ENCODE data around the gene ZMYND19. TPM values are rescaled to one million over a fixed set of nuclear protein-coding genes. Genes with fewer than 3 reads are reported as not detected.

Gene ZMYND19
- total and polyA plus RNA-seq, 2 donors (not counting 3 experiments of a cell fraction or from before 2014, with no cell fraction given), result 22.8 to 32.6 TPM

- TF ChIP-seq MYC (IDR thresholded peaks at IDR 0.05; ENCODE audit: low read depth, low read length), result no peak
- no peak for TF ChIP-seq FOS (IDR thresholded peaks at IDR 0.05; ENCODE audit: borderline replicate concordance, insufficient read depth, low read length)
- no peak for TF ChIP-seq EZH2 (IDR thresholded peaks at IDR 0.05; ENCODE audit: borderline replicate concordance, low read depth, low read length, severe bottlenecking)
- no peak for TF ChIP-seq MAX (IDR thresholded peaks at IDR 0.05; ENCODE audit: insufficient read depth, insufficient read length)
- TF ChIP-seq CTCF (IDR thresholded peaks at IDR 0.05; ENCODE audit: extremely low read depth in 1 of 2, insufficient read depth in 1 of 2, low read depth in 1 of 2, low read length in 2 of 2), result no peak
- TF ChIP-seq POLR2A (IDR thresholded peaks at IDR 0.05; ENCODE audit: low read depth, low read length), result no peak
- TF ChIP-seq POLR2AphosphoS5 (IDR thresholded peaks at IDR 0.05; ENCODE audit: insufficient read depth, low read depth, low read length), result no peak
- TF ChIP-seq GATA2 (IDR thresholded peaks at IDR 0.05; ENCODE audit: insufficient read depth, insufficient read length, low read depth, low read length), result no peak
- TF ChIP-seq JUN (IDR thresholded peaks at IDR 0.05; ENCODE audit: borderline replicate concordance, insufficient read depth, insufficient read length, low read depth), result no peak
- Histone ChIP-seq H4K20me1 (replicated peaks; ENCODE audit: control insufficient read depth, extremely low read depth, insufficient read depth, low read length) (no peaks in the 10 kb centered on the region), H3K4me1 (ENCODE audit: control insufficient read depth, extremely low read depth, insufficient read depth, low read length) (peaks cover 2% of the 10 kb centered on the region), H3K27ac (ENCODE audit: insufficient read depth, low read depth, low read length) (no peak overlapping the region), H3K9me1 (replicated peaks; ENCODE audit: control insufficient read depth, extremely low read depth, insufficient read depth, low read length) (no peaks in the 10 kb centered on the region), H3K79me2 (ENCODE audit: control insufficient read depth, insufficient read depth, low read length) (no peaks in the 10 kb centered on the region), H3K27me3 (ENCODE audit: control insufficient read depth in 2 of 2, insufficient read depth in 2 of 2, low read length in 2 of 2) (no peaks in the 10 kb centered on the region), H3K4me3 (replicated peaks in 1 of 3; ENCODE audit: insufficient read depth in 1 of 3, low read depth in 1 of 3, low read length in 3 of 3) (no peak overlapping the region), H3K9ac (replicated peaks; ENCODE audit: extremely low read depth, insufficient read depth, low read length) (no peak overlapping the region), H2AFZ (ENCODE audit: low read depth, low read length) (peak overlapping the region; percentile 87), H3K36me3 (ENCODE audit: control insufficient read depth in 2 of 2, extremely low read depth in 1 of 2, insufficient read depth in 2 of 2, low read length in 2 of 2) (no peaks in the 10 kb centered on the region), H3K9me3 (replicated peaks; ENCODE audit: control insufficient read depth, insufficient read depth, low read length) (no peaks in the 10 kb centered on the region), H3K4me2 (ENCODE audit: insufficient read depth, low read length) (no peak overlapping the region)
- DNase-seq (ENCODE audit: low read depth, low spot score) (no peak), FAIRE-seq (no peak)
- BruUV-seq (replicated peaks), result no TSS peak
- ChIA-PET POLR2A (interaction anchor here (0.7 kb wide), 1 partner anchor 67 kb away, joined by 3 read pairs; no protein-coding TSS in a partner anchor), CTCF (interaction anchor here (0.6 to 1.9 kb wide), 22 partner anchors 8 to 250 kb away, joined by 3 to 16 read pairs (median 5); partner anchors contain the start of genes DPH7, EXD3 and MRPL41)
- dilution Hi-C loops (cut with MboI; ENCODE audit: extremely low pct_ligation_motif_present, low sequenced_read_pairs), result no loop called here
- intact Hi-C loops (cut with micrococcal nuclease), result no loop called here
Observed at GRCh38 chr9:137535120-137535428, 55.2 kb downstream of the ZMYND19 start.
